Stimulated activated CD4-positive, alpha-beta T cell treated with anti-CD3 and anti-CD28 coated beads, Interleukin-12 subunit alpha, Interleukin-12 subunit beta, amount 100 ng/mL, for 4 hours (primary cell): ENCODE results near the gene FPR2.

Experiments
- DNase-seq: peaks from one replicate; pipeline ENCODE4 v3.0.0-alpha.2; 2020

The FPR2 gene

DNA sequence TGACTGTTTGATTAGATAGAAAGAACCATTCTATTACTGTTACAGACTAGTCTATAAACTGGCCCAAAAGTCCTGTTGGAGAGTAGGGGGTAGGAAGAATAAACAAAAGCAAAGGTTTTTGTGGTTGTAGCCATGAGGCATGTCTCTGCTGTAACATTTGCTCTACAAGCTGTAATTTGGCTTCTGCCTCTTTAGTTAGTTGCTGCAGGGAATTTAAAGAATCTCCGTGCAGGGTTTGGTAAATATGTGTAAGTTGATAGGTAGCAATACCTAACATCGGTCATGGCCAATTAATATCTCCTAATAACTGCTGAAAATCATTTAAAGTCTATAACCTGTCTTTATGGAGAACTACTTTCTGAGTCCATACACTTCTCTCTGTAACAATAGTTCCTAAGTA is 46.9 kb downstream of the FPR2 start:
- no peak for DNase-seq

DNA sequence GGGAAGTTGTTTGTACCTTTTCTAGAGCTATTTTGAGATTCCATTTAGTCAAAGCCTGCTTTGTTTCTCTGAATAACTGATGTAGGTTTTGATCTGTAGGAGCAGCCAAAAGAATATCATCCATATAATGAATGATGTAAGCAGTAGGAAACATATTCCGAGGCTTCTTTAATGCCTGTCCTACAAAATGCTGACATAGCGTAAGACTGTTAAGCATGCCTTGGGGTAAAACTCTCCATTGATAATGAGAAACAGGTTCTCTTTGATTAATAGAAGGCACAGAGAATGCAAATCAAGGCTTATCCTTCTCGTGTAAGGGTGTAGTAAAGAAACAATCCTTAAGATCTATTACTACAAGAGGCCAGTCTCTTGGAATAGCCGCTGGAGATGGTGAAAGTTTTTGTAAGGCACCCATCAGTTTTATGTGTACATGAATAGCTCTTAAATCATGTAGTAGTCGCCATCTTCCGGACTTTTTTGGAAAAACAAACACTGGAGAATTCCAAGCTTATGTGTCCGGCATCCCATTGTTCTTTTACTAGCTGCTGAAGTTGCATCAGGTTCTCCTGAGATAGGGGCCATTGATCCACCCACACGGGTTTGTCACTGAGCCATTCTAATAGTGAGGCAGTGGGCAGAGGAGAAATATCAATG is 47.5 kb downstream of the FPR2 start:
- no peak for DNase-seq

DNA sequence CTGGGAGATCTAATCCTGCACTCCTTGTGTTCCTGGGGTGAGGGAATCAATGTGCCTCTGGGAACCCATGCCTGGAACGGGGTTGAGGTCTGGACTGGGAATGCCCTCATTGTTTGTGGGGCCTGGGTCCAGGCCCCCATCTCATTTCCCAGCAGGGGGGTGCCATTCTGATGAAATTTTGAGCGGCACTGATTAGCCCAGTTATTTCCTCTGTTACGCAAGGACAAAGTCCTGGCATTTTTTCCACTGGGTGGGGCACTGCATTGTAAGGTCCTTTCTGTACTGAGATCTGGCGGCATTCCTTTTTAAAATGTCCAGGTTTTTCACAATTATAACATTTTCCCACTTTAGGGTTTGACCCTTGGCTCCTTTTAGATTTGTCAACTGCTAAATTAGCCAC is 48.8 kb downstream of the FPR2 start:
- no peak for DNase-seq

DNA sequence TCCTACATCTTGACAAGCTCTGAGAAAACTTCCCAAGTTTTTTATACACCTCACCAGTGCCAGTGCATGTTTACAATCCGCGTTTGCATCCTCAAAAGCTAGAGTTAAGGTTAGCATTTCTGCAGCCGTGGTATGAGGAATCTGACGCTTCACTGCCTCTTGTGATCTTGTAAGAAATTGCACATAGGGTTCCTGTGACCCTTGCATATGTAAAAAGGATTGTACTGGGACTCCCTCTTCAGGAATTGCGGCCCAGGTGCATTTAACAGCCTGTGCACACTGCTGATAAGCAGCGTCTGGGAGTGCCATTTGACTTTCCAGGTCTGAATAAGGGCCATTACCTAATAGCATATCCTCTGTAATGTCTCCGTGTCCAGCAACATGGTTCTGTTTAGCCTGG is 49.2 kb downstream of the FPR2 start:
- DNase-seq = no peak

DNA sequence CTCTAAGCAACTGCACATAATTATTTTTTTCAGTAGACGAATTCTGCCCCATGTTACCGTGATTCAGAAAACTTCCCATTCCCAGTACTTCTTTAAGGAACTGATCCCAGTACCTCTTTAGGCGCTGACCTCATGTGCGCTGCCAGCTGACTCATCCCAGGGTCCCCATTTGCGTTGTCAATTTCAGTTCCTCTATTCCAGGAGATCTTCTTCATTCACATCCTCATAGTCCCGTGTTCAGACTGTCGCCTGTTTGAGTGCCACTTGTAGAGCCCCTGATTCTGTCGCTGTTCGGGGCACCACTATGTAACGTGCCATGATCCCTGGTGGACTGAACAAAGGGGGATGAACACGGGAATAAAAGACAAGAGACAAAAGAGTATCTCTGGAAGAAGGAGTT is 50.4 kb downstream of the FPR2 start:
- no peak for DNase-seq

DNA sequence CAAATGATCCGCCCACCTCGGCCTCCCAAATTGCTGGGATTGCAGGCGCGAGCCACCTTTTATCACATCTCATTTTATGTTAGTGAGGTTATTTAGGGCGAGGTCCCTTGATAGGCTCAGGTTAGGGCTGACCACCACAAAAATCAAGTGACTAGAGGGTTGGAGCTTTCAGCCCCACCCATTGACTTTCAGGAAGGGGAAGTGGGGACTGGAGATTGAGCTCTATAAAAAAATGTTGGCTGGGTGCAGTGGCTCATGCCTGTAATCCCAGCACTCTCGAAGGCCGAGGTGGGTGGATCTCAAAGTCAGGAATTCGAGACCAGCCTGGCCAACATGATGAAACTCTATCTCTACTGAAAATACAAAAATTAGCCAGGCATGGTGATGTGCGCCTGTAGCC is 54.1 kb downstream of the FPR2 start:
- DNase-seq = no peak

DNA sequence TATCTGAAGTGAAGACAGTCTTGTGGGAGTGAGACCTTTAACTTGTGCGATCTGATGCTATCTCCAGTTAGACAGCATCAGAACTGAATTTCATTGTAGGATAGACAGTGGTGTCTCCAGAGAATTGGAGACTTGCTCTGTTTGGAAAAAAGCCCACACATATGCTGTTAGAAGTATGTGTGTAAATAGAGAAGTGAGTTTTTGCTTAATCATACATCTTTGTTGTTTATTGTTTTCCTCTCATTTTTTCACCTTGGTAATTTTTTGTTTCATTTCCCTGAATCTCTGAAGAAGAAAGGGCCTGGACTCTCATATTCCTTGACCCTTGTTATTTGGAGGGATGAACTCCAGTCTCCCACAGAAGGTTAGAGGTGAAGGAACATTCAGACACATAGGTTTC is 55.7 kb downstream of the FPR2 start:
- no peak for DNase-seq

DNA sequence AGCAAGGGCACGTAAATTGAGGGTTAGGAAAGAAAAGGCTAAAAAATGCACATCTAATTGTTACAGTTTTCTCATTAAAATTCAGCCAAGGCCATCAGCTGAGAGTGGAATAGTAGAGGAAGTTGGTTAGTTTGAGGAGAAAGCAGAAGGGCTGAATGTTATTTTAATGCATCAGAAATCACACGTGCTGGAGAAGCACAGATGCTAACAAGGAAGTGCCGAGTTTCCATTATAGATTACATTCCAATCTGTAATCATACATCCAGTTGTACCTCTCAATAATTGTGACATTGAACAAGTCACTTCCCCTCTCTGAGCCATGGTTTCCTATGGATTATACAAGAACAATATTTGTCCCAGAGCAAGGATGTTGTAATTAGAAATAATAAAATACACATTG is 59.0 kb downstream of the FPR2 start:
- DNase-seq = no peak
